Measurements from ENCODE around the gene HECTD4. TPM values are rescaled to one million over a fixed set of nuclear protein-coding genes. Genes with fewer than 3 reads are reported as not detected.

Gene HECTD4
- total RNA-seq, 1 experiment from 2014 or later = 24.6 TPM

DNA sequence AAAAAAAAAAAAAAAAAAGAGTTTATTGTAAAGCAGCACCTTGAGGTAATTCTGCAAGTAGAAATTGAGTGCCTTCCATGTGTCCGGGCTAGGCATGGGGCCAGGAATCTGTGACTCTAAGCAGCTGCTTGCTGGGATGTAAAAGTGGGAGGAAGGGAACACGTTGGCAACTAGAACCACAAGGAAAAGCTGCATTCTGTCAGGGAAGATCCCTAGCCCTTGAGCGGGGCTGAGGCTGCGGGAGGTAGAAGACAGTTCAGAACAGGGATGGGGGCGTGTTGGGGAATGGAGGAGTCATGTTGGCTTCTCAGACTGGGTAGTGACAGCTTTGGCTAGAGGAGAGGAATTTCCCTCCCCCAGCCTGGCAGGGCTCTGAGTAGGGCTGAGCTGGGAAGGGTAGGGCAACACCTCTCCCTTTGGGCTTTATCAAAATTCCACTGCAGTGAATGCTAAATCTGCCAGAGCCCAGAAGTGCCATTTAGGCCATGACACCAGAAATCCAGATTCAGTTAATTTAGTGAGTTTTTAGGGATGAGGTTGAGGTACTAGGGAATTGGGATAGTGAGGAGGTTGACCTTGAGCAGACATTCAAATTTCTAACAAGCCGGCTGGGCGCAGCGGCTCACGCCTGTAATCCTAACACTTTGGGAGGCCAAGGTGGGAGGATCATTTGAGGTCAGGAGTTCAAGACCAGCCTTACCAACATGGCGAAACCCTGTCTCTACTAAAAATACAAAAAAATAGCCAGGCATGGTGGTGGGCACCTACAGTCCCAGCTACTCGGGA is 260.3 kb downstream of the HECTD4 start:
- peaks cover 36% of the 10 kb centered on the region for H3K4me1 ChIP-seq (ENCODE audit: insufficient read depth, low read length)
- peak; percentile 32 for ATAC-seq
- POLR2A ChIA-PET (ENCODE audit: unreplicated experiment) = interaction anchor here (0.5 to 0.8 kb wide), 3 partner anchors 8 to 45 kb away, joined by 5 to 13 read pairs (median 13); no protein-coding TSS in a partner anchor

DNA sequence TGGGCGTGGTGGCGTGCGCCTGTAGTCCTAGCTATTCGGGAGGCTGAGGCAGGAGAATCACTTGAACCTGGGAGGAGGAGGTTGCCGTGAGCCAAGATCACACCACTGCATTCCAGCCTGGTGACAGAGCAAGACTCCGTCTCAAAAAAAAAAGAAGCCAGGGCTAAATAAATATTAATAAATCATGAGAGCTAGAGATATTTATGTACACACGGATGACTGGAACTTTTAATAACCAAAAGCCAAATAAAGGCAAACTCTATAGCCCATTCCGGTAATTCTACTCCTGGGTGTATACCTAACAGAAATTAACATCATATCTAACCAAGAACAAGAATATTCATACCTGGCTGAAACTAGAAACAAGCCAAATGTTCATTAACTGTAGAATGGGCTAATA is 264.5 kb downstream of the HECTD4 start:
- peak overlapping the region; percentile 34 for H3K9ac ChIP-seq (ENCODE audit: low read length)
- H3K79me2 ChIP-seq (ENCODE audit: low read length) = no peaks in the 10 kb centered on the region
- peak overlapping the region; percentile 62 for H3K4me2 ChIP-seq (ENCODE audit: low read length)
- no peaks in the 10 kb centered on the region for H4K20me1 ChIP-seq (ENCODE audit: low read length)
- peak; percentile 96 for DNase-seq
- CTCF ChIA-PET = interaction anchor here (0.6 kb wide), 1 partner anchor 13 kb away, joined by 3 read pairs; no protein-coding TSS in a partner anchor
- POLR2A ChIA-PET (ENCODE audit: unreplicated experiment) = interaction anchor here (0.6 kb wide), 1 partner anchor 31 kb away, joined by 9 read pairs; no protein-coding TSS in a partner anchor
- no peak overlapping the region for H3K4me3 ChIP-seq (ENCODE audit: low read length)
- TF ChIP-seq, protein P1, sequence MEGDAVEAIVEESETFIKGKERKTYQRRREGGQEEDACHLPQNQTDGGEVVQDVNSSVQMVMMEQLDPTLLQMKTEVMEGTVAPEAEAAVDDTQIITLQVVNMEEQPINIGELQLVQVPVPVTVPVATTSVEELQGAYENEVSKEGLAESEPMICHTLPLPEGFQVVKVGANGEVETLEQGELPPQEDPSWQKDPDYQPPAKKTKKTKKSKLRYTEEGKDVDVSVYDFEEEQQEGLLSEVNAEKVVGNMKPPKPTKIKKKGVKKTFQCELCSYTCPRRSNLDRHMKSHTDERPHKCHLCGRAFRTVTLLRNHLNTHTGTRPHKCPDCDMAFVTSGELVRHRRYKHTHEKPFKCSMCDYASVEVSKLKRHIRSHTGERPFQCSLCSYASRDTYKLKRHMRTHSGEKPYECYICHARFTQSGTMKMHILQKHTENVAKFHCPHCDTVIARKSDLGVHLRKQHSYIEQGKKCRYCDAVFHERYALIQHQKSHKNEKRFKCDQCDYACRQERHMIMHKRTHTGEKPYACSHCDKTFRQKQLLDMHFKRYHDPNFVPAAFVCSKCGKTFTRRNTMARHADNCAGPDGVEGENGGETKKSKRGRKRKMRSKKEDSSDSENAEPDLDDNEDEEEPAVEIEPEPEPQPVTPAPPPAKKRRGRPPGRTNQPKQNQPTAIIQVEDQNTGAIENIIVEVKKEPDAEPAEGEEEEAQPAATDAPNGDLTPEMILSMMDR (conservative IDR thresholded peaks at IDR 0.05; ENCODE audit: low read depth, low read length) = no peak
- TF ChIP-seq EZH2phosphoT487 (IDR thresholded peaks at IDR 0.05; ENCODE audit: borderline replicate concordance, low read length) = no peak
- no peak for TF ChIP-seq EZH2 (IDR thresholded peaks at IDR 0.05; ENCODE audit: low read length, unreplicated experiment)
- ATAC-seq = peak; percentile 68
- intact Hi-C loops (cut with micrococcal nuclease) = no loop called here
- H3K36me3 ChIP-seq (ENCODE audit: low read depth, low read length) = no peaks in the 10 kb centered on the region
- no peaks in the 10 kb centered on the region for H3K27me3 ChIP-seq (ENCODE audit: low read length)
- no peaks in the 10 kb centered on the region for H3K9me2 ChIP-seq (replicated peaks; ENCODE audit: low read length)
- peaks cover 10% of the 10 kb centered on the region for H3F3A ChIP-seq (ENCODE audit: low read length, unreplicated experiment)
- no TSS peak for BruUV-seq (replicated peaks)
- H3K4me1 ChIP-seq (ENCODE audit: insufficient read depth, low read length) = peaks cover 39% of the 10 kb centered on the region
- no peak overlapping the region for H2AFZ ChIP-seq (ENCODE audit: low read length)
- H3K9me3 ChIP-seq (ENCODE audit: low read length) = no peaks in the 10 kb centered on the region
- H3K27ac ChIP-seq (ENCODE audit: low read length) = peak overlapping the region; percentile 77

More for the DNA sequence above, 260.3 kb downstream of the HECTD4 start:
- peak overlapping the region; percentile 40 for H3K4me2 ChIP-seq (ENCODE audit: low read length)
- H3K36me3 ChIP-seq (ENCODE audit: low read depth, low read length) = no peaks in the 10 kb centered on the region
- H3K9me2 ChIP-seq (replicated peaks; ENCODE audit: low read length) = no peaks in the 10 kb centered on the region
- no TSS peak for BruUV-seq (replicated peaks)
- peaks cover 16% of the 10 kb centered on the region for H3K79me2 ChIP-seq (ENCODE audit: low read length)
- no peaks in the 10 kb centered on the region for H3K27me3 ChIP-seq (ENCODE audit: low read length)
- H3K9me3 ChIP-seq (ENCODE audit: low read length) = no peaks in the 10 kb centered on the region
- TF ChIP-seq, protein P1 (conservative IDR thresholded peaks at IDR 0.05; ENCODE audit: low read depth, low read length) = no peak
- H3K4me3 ChIP-seq (ENCODE audit: low read length) = peak overlapping the region; percentile 9; the same call in 1 of the 2 replicates
- H4K20me1 ChIP-seq (ENCODE audit: low read length) = no peaks in the 10 kb centered on the region
- H3F3A ChIP-seq (ENCODE audit: low read length, unreplicated experiment) = peaks cover 6% of the 10 kb centered on the region
- H2AFZ ChIP-seq (ENCODE audit: low read length) = peak overlapping the region; percentile 40
- intact Hi-C loops (cut with micrococcal nuclease) = loop anchor here (2.0 kb wide), 1 partner anchor 27 kb away; no protein-coding TSS in a partner anchor
- CTCF ChIA-PET = interaction anchor here (1.0 kb wide), 1 partner anchor 10 kb away, joined by 17 read pairs; no protein-coding TSS in a partner anchor
- peak overlapping the region; percentile 5; the same call in 1 of the 2 replicates for H3K9ac ChIP-seq (ENCODE audit: low read length)
- DNase-seq = peak; percentile 85
- H3K27ac ChIP-seq (ENCODE audit: low read length) = peak overlapping the region; percentile 64

Data from PC-3 (cell line).